Small intestine (tissue), 7 donors: Measurements from ENCODE around the gene MICB. TPM values are rescaled to one million over a fixed set of nuclear protein-coding genes. Genes with fewer than 3 reads are reported as not detected.
"Not testable (repeated sequence)": the region's sequence is repeated elsewhere in the genome, so short reads cannot be mapped to it uniquely, and the experiment has no call there.

Experiments
- DNase-seq, 2 donors: peaks; one replicate each; pipeline versions ENCODE4 v3.0.0 to v3.0.0-alpha.2; 2013
- FAIRE-seq: peaks from 2 replicates; lab custom pipeline; 2012; peaks lifted over from hg19 to GRCh38; lab: Jason Lieb, UNC
- H3K27ac ChIP-seq, 3 donors: one replicate each; pipeline ENCODE4 v1.5.1; 2013; ENCODE audit warnings: low read length in 2 of 3, mild to moderate bottlenecking in 2 of 3, control low read depth in 1 of 3, inconsistent platforms in 1 of 3, low read depth in 1 of 3, moderate library complexity in 1 of 3
- H3K27me3 ChIP-seq, 3 donors: one replicate each; pipeline ENCODE4 v1.6.1; 2013; ENCODE audit warnings: low read length in 3 of 3, inconsistent platforms in 1 of 3; ENCODE audit not compliant: control insufficient read depth in 3 of 3, insufficient read depth in 3 of 3
- H3K36me3 ChIP-seq, 3 donors: one replicate each; pipeline ENCODE4 v1.6.1; 2013; ENCODE audit warnings: low read length in 3 of 3, inconsistent platforms in 1 of 3, low read depth in 1 of 3, mild to moderate bottlenecking in 1 of 3, moderate library complexity in 1 of 3; ENCODE audit not compliant: control insufficient read depth in 3 of 3, insufficient read depth in 2 of 3
- H3K4me1 ChIP-seq, 3 donors: one replicate each; pipeline ENCODE4 v1.6.1; 2013; ENCODE audit warnings: low read length in 2 of 3, inconsistent platforms in 1 of 3, low read depth in 1 of 3, mild to moderate bottlenecking in 1 of 3, moderate library complexity in 1 of 3; ENCODE audit not compliant: control insufficient read depth in 3 of 3, insufficient read depth in 2 of 3
- H3K4me3 ChIP-seq, 3 donors: one replicate each; pipeline ENCODE4 v1.5.1; 2013; ENCODE audit warnings: low read length in 3 of 3, control low read depth in 1 of 3, inconsistent platforms in 1 of 3, low read depth in 1 of 3, mild to moderate bottlenecking in 1 of 3, moderate library complexity in 1 of 3
- H3K9me3 ChIP-seq, 2 donors: one replicate each; pipeline ENCODE4 v1.6.1; 2013; ENCODE audit warnings: low read depth in 1 of 2, low read length in 1 of 2; ENCODE audit not compliant: control insufficient read depth in 2 of 2, insufficient read depth in 1 of 2
- WGBS, 3 donors: extraction: QIAGEN DNeasy Blood & Tissue Kit; methylation state at CpG; one replicate each; pipeline ENCODE4 v1.1.7; 2013; 5-methylcytosine and 5-hydroxymethylcytosine counted together
- polyA plus RNA-seq, 4 donors: library from polyadenylated mRNA; stranded (reverse) in 3 of 4; unstranded in 1 of 4; fragments of 200-250 nt in 3 of 4; fragments of 120-200 nt in 1 of 4; gene quantifications; one replicate each; pipeline versions ENCODE4 v1.2.1 to v1.2.3, GENCODE V29; 2013
- donor health status: healthy with polysubstance abuse.
- donor health status: control.
- donor health status: control.
- donor health status: Bipolar disorder and iron deficiency.
- donor health status: healthy.

MICB gene
- polyA plus RNA-seq, 4 donors = 0.69 to 6.1 (median 2.0) TPM

DNA sequence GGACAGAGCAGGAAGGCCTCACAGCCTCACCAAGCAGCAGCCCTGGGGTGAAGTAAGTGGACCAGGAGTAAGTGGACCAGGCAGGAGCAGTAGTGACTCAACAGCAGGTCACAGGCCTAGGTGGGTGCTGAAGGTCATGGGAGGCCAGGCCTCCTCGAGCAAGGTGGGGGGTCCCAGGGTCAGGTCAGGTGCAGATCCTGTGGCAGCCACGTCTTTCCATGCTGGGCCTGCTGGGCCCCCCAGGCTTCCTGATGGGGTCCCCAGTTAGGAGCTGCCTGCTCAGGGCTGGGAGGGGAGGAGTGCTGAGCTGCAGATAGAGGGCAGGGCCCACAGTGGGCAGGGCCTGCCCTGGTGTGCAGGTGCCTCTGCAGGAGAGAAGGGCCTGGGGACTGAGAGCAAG is 11.1 kb downstream of the MICB start:
- not testable (repeated sequence) for H3K36me3 ChIP-seq, H3K27ac ChIP-seq, DNase-seq, H3K27me3 ChIP-seq, H3K4me1 ChIP-seq, H3K4me3 ChIP-seq, H3K9me3 ChIP-seq, FAIRE-seq
- 40 to 47% methylated on average over 2 of the region's 2 CpGs; no CpG with 5 or more reads in 1 of the 3 donors for WGBS, 3 donors

DNA sequence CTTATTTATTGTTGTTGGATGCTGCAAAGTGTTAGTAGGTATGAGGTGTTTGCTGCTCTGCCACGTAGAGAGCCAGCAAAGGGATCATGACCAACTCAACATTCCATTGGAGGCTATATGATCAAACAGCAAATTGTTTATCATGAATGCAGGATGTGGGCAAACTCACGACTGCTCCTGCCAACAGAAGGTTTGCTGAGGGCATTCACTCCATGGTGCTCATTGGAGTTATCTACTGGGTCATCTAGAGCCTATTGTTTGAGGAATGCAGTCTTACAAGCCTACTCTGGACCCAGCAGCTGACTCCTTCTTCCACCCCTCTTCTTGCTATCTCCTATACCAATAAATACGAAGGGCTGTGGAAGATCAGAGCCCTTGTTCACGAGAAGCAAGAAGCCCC is 12.1 kb downstream of the MICB start:
- FAIRE-seq (no peak), DNase-seq (no peak)
- Histone ChIP-seq H3K4me1 (no peaks in the 10 kb centered on the region), H3K27ac (no peak overlapping the region), H3K9me3 (no peaks in the 10 kb centered on the region), H3K36me3 (peaks cover 0 to 5% (median 0%) of the 10 kb centered on the region in 3 donors), H3K27me3 (peaks cover 0 to 9% (median 0%) of the 10 kb centered on the region in 3 donors), H3K4me3 (no peak overlapping the region)
- WGBS, 3 donors = 76 to 84% (median 79%) methylated on average over 4 of the region's 4 CpGs

DNA sequence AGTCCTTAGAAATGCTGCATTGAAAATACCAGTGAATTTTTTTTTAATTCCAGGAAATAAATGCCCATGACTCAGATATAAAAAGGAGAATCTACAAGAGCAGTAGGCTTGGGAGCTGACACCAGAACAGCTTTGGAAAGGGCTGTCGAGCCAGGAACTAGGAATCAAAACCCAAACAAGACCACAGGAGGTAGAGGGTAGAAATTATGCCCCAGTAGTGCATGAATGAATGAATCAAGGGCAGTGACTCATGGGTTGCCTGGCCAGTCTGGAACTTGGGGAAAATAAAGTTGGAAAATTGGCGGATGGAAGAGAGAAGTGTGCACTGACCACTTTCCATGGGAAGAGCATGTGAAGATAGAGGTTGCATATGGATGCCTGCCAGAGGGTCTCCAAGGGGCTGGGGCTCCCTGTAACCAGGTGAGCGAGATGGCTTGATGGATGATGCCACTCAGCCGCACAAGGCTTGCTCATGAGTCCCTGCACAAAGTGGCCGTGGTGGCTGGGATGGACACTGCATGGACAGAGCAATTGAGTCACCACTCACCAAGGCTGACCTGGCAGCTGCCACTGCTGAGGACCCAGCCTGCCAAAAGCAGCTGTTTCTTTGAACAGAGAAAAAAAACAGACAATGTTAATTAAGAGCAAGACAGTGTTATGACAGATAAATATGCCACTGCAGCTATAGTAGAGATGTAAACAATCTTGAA is 15.7 kb downstream of the MICB start:
- FAIRE-seq (no peak), DNase-seq (no peak)
- H3K36me3 ChIP-seq = peaks cover 0 to 2% (median 0%) of the 10 kb centered on the region in 3 donors
- peaks cover 0 to 5% (median 0%) of the 10 kb centered on the region in 3 donors for H3K27me3 ChIP-seq
- H3K4me3 ChIP-seq = no peak overlapping the region
- no peak overlapping the region for H3K27ac ChIP-seq
- H3K9me3 ChIP-seq = no peaks in the 10 kb centered on the region
- 70 to 79% (median 72%) methylated on average over 5 of the region's 5 CpGs for WGBS, 3 donors
- no peaks in the 10 kb centered on the region for H3K4me1 ChIP-seq

DNA sequence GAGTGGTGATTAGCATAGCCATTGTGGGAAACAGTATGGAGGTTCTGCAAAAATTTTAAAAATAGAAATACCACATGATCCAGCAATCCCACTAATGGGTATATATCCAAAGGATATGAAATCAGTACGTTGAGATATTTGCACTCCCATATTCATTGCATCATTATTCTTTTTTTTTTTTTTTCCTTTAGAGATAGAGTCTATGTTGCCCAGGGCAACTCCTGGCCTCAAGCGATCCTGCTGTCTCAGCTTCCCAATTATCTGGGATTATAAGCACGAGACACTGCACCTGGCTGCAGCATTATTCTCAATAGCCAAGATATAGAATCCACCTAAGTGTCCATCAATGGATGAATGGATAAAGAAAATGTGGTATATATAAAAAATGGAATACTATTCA is 23.9 kb downstream of the MICB start:
- WGBS, 3 donors = 70 to 85% (median 71%) methylated on average over 3 of the region's 3 CpGs

DNA sequence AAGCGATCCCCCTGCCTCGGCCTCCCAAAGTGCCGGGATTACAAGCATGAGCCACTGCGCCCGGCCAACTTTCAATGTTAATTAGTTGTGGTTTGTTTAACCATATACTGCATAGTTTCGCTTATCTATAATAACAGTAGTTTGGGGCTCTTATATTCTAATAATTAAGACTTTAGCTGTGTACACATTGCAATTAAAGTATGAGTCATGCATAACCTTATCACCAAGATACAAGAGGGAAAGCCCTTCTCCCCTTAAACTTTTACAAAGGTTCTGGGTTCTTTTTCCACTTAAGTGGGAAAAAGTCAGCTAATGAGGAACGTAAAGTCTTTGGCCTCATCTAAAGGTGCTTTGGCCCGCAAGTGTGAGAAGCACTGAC is 27.6 kb downstream of the MICB start:
- H3K36me3 ChIP-seq = peaks cover under 1 to 16% (median 3%) of the 10 kb centered on the region in 3 donors
- H3K27me3 ChIP-seq = no peaks in the 10 kb centered on the region
- H3K4me1 ChIP-seq = peaks cover 0 to 7% (median 2%) of the 10 kb centered on the region in 3 donors
- FAIRE-seq (no peak), DNase-seq (no peak)
- no peak overlapping the region for H3K4me3 ChIP-seq
- whole genome bisulfite sequencing, 3 donors = 36 to 55% (median 40%) methylated on average over 8 of the region's 8 CpGs
- no peak overlapping the region for H3K27ac ChIP-seq
- no peaks in the 10 kb centered on the region for H3K9me3 ChIP-seq

More for the DNA sequence above, 23.9 kb downstream of the MICB start:
- H3K27ac ChIP-seq = no peak overlapping the region
- no peaks in the 10 kb centered on the region for H3K27me3 ChIP-seq
- H3K4me3 ChIP-seq = no peak overlapping the region
- FAIRE-seq (no peak), DNase-seq (no peak)
- no peaks in the 10 kb centered on the region for H3K9me3 ChIP-seq
- H3K36me3 ChIP-seq = no peaks in the 10 kb centered on the region
- H3K4me1 ChIP-seq = peaks cover 0 to 2% (median 0%) of the 10 kb centered on the region in 3 donors

DNA sequence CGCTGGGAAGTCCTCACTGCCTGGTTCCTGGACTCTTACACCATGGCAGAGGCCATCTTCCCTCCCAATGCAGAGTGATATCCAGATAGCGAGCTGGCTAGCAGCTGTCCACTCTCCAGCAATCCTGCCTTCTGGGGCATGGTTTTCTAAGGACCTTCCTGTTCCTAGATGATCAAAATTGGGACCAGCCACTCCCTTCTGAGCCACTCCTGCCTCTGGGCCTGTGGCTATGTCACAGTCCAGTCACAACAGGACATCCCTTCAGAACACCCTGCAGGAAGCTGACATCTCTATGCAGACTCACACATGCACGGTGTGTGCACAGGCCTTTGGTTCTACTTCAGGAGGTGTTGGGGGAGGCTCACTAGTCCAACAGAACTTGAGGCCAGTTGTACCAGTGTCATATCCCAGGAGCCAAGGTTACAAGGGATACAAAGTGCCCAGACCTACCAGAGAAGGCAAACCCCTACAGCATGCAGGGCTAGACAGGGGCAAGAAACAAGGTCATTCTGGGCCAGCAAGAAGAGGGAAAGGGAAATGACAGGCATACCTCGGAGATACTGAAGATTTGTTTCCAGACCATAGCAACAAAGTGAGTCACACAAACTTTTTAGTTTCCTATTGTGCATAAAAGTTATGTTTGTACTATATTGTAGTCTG is 28.1 kb downstream of the MICB start:
- H3K36me3 ChIP-seq = peaks cover 5 to 21% (median 8%) of the 10 kb centered on the region in 3 donors
- WGBS, 3 donors = 36 to 63% (median 49%) methylated on average over 4 of the region's 4 CpGs
- H3K4me3 ChIP-seq = no peak overlapping the region
- H3K9me3 ChIP-seq = no peaks in the 10 kb centered on the region
- peaks cover 0 to 7% (median 2%) of the 10 kb centered on the region in 3 donors for H3K4me1 ChIP-seq
- FAIRE-seq (no peak), DNase-seq (peak in 1 of 2 donors; percentile 42)
- no peaks in the 10 kb centered on the region for H3K27me3 ChIP-seq
- H3K27ac ChIP-seq = no peak overlapping the region

DNA sequence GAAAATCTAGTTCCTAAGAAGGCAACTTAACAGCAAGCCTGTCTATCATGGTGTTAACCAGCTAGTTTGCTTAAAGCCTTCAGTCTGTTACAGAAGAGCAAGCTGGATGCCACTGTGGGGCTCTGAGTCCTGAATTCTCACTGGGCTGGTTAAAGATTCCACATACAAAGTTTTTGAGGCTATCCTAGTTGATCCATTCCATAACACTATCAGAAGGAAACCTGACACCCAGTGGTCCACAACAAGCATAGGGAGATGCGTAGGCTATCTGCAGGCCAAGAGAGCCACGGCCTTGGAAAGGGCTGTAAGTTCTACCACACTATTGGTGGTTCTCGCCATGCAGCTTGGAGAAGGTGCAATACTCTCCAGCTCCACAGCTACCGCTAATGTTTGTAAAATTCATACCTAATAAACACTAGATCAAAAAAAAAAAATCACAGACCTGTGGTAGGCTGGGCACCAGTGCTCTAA is 30.4 kb downstream of the MICB start:
- no peak overlapping the region for H3K4me3 ChIP-seq
- H3K27ac ChIP-seq = no peak overlapping the region
- no peaks in the 10 kb centered on the region for H3K9me3 ChIP-seq
- FAIRE-seq = no peak
- 83 to 92% (median 91%) methylated on average over 4 of the region's 4 CpGs for WGBS, 3 donors
- no peak for DNase-seq
- H3K4me1 ChIP-seq = peaks cover 0 to 7% (median 2%) of the 10 kb centered on the region in 3 donors
- H3K27me3 ChIP-seq = no peaks in the 10 kb centered on the region
- H3K36me3 ChIP-seq = peaks cover 21 to 35% (median 27%) of the 10 kb centered on the region in 3 donors

DNA sequence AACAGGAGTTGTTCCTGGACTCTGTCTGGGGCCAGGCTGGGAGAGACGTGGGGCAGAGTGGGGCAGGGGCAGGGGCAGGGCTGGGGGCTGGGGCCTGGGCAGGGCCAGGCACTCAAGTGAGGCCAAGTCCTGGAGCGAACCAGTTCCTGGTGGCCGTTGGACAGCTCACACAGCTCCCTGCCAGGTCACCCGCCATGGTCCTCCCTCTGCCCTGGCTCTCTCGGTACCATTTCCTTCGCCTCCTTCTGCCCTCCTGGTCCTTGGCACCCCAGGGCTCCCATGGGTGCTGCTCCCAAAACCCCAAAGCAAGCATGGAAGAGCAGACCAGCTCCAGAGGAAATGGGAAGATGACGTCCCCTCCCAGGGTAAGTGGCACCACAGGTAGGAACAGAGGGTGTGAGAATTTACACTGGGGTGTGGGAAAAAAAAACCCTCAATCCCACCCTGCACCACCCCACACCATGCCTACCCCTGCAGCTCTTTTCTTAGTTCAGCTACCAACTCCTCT is 30.9 kb downstream of the MICB start, which contains the start of gene MCCD1:
Gene MCCD1, plus strand, starts transcription at position 142 of the 508 bp plus-strand sequence. Its CDS starts 53 bp downstream, at position 195.
- FAIRE-seq (no peak), DNase-seq (no peak)
- Histone ChIP-seq H3K27me3 (no peaks in the 10 kb centered on the region), H3K4me1 (peaks cover 0 to 7% (median 2%) of the 10 kb centered on the region in 3 donors), H3K27ac (no peak within 1 kb of the TSS), H3K36me3 (peaks cover 23 to 36% (median 27%) of the 10 kb centered on the region in 3 donors), H3K4me3 (no peak within 1 kb of the TSS), H3K9me3 (no peaks in the 10 kb centered on the region)
- WGBS, 3 donors = 65 to 82% (median 81%) methylated on average over 7 of the region's 7 CpGs
